GM11168 (cell line): ENCODE measurements around the gene CLTCL1.
"Not testable (repeated sequence)": the region's sequence is repeated elsewhere in the genome, so short reads cannot be mapped to it uniquely, and the experiment has no call there.

Source experiments
- in situ Hi-C: fragments of 300-500 bp; cut with MboI; formaldehyde crosslinking; loops from one replicate; pipeline ENCODE4 v1.12.0; 2022; ENCODE audit warnings: low sequenced_read_pairs; ENCODE audit not compliant: unreplicated experiment

The CLTCL1 gene

DNA sequence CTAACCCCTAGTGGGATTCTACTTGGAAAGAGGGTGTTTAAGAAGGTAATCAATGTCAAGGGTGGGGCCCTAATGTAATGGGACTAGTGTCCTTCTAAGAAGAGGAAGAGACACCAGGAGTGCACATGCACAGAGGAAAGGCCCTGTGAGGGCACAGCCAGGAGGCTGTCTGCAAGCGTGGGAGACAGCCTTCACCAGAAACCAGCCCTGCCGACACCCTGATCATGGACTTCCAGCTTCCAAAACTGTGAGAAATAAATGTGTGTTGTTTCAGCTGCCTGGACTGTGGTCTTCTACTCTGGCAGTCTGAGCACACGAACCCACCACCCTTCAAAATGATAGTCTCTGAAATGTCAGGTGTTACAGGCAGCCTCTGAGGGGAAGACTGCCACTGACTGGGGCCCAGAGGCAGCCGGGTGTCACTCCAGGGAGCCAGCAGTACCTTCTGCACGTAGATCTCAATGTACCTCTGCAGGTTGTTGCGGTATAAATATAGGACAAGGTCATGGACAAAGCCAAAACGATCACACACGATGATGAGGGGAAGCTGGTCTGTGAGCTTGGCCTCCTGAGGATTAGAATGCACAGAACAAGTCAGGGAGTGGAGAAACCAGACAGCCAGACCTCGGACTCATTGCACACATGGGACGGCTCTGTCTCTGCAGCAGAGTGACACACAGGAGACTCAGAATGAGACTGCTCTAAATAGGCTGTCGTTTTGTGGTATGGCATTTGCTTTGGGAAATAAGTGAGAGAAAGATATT, 69.1 kb downstream of the CLTCL1 start:
- in situ Hi-C loops: no loop called here

DNA sequence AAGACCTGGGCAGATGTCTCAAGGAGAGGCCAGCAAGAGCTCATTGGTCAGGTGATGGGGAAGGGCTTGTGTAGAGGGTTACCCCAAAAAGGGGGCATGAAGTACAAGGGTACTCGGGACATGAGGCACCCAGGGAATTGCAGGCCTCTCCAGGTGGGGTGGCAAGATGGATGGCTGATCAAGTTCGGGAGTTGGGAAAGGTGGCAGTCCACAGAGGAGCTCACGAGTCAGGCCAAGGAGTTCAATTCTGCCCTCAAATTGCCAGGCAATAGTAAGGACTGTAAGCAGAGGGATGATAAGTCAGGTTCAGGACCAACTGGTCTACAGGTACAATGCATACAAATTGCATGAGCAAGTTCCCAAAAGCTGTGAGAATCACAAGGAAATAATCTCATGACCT, 70.7 kb downstream of the CLTCL1 start:
- in situ Hi-C loops: no loop called here

GRCh38 chr22:19218541-19219233, 72.8 kb downstream of the CLTCL1 start:
- in situ Hi-C loops: no loop called here

DNA sequence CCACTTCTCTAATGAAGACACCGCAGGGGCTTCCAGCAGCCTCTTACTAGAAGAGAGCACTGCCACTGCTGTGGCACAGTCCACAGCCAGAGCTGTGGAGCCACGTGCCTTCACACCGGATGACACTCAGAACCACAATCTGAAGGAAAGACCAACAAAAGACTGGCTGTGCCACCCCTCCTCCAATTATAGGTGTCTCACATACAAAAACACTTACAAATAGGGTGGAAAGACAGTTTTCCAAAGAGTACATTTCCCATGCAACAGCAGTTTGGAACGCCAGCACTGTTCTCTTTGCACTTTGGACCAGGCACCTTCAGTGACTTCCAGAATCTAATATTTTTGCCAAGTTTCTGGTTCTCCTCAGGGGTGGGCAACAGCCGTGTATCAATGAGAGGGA, 74.9 kb downstream of the CLTCL1 start:
- in situ Hi-C loops: no loop called here

DNA sequence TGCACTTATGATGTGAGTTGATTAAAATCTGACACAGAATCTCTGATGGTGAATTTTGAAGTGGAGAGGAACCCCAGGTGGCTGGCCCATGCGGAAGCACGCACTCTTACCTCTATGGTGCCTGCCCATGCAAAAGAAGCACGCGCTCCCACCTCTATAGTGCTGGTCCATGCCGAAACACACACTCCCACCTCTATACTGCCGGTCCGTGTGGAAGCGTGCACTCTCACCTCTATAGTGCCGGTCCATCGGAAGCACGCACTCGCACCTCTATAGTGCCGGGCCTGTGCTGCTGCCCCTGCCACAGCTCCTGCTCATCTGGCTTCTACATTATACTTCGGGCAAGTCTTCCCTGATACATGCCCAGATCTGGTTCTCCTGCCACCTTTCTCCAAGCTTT, 76.2 kb downstream of the CLTCL1 start:
- in situ Hi-C loops: no loop called here

GRCh38 chr22:19214078-19214473, 77.4 kb downstream of the CLTCL1 start:
- in situ Hi-C loops: no loop called here

GRCh38 chr22:19213442-19214077, 78.0 kb downstream of the CLTCL1 start:
- in situ Hi-C loops: no loop called here

DNA sequence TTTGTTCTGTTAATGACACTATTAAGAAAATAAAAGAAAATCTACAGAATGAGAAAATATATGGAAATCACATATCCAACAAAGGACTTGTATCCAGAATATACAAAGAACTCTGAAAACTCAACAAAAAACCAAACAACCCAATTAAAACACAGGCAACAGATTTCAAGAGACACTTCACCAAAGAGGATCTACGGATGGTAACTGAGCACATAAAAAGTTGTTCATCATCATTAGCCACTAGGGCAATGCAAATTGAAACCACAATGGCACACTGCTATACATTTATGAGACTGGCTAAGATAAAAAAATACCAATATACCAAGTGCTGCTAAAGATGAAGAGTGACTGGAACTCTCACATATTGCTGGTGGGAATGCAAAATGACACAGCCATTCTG, 78.5 kb downstream of the CLTCL1 start:
- in situ Hi-C loops: no loop called here

- in situ Hi-C loops: no loop called here
These were observed 79.1 kb downstream of the CLTCL1 start for GRCh38 chr22:19212302-19212870.

DNA sequence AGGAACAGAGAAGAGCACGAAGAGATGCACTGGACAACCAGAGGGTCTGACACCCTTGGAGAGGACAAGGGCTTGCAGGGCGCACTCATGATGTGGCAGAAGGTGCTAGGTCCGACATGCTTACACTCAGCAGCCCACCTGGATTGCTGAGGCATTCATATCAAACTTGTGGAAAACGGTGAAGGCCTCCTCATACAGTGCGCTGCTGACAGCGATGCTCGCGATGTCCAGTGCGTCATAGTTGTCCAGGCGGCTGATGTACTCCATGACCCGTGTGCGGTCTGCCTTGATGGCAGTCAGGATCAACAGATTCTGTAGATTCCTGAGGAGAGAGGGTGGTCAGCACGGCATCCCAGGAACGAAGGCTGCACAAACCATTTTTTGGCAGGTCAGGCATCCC, 81.3 kb downstream of the CLTCL1 start:
- in situ Hi-C loops: no loop called here

DNA sequence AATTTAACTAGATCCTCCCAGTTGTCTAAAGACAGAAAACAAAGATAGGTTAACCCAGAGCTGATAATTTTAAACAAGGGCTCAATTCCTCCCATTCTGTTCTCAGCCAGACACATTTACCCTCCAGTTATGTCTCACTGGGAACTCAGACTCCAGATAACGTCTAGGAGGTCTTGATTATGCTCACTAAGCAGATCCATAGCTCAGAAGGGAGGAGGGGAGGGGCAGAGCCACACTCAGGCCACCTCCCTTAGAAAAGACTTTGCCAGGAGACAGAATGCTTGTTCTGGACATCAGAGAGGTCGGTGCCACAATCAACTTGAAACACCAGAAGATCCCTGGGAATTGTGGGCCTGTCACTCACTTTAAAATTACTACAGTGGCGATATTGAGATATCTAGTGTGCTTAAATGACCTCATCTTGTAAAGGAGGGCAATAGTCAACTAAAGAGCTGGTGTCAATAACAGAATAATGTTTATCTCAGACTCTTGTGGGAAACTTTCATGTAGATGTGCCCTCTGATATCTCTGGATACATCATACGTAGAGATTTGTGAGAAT, 83.2 kb downstream of the CLTCL1 start:
- in situ Hi-C loops: no loop called here

DNA sequence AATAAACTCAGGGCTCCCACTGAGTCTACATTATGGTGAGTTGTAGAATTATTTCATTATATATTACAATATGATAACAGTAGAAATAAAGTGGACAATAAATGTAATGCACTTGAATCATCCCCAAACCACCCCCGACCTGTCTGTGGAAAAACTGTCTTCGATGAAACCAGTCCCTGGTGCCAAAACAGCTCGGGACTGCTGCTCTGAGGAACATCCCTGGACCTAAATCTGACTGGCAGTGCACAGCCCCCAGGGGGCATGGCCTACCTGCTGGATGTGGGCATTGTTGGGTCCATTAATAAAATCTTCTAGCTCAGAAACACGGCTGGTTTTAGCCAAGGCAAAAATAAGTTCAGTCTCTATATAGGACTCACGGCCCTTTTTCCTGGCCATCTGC, 83.6 kb downstream of the CLTCL1 start:
- in situ Hi-C loops: no loop called here

GRCh38 chr22:19207401-19207808, 84.1 kb downstream of the CLTCL1 start:
- in situ Hi-C loops: no loop called here

DNA sequence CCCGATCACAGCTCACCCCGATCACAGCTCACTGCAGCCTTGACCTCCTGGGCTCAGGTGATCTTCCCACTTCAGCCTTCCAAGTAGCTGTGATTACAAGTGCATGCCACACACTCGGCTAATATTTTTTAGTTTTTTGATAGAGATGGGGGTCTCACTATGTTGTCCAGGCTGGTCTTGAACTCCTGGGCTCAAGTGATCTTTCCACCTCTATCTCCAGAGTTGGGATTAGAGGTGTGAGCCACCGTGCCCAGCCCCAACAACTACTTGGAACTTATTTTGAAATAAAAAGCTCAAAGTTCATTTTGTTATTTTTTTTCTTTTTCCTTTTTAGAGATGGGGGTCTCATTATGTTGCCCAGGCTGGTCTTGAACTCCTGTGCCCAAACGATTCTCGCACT, 85.2 kb downstream of the CLTCL1 start:
- in situ Hi-C loops: no loop called here

DNA sequence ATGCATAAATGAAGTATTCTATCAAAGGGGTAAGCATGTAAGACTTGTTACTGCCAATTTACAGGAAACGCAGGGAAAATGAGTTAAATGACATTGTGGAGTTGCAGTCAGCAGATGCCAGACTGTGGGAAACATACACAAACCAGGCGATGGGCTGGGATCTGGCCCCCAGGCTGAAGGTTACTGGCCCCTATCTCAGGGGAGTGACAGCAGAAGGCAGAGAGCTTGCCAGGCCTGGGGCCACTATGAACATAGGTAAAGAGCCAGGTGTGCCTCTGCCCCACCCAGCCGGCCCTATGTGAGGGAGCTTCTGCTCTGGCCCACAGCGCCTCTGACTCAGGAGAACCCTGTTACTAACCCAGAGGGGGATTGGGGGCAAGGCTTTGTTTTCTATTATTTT, 86.9 kb downstream of the CLTCL1 start:
- in situ Hi-C loops: no loop called here

DNA sequence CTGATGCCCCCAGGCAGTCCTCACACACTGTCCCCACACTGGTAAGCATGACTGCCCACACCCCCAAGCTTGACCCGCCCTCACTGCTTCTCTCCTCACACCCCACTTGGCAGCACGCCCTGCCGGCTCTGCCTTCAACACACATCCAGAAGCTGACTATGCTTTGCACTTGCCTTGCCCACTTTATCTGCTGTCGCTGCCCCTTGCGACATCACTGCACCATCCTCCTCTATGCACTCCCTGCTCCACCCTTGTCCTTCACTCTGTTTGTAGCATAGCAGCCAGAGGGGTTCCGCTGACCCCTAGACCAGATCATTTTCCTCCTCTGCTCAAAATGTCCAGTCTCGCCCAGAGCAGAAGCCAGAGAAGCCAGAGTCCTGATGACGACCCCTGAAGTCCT, 87.7 kb downstream of the CLTCL1 start:
- in situ Hi-C loops: no loop called here

GRCh38 chr22:19202799-19203186, 88.7 kb downstream of the CLTCL1 start:
- in situ Hi-C loops: not testable (repeated sequence)

GRCh38 chr22:19201869-19202798, 89.4 kb downstream of the CLTCL1 start:
- in situ Hi-C loops: no loop called here

- in situ Hi-C loops: no loop called here
These were observed 90.2 kb downstream of the CLTCL1 start for GRCh38 chr22:19201130-19201868.
